CMK (cell line): ENCODE measurements around the gene SLC38A1.
"Not testable (repeated sequence)": the region's sequence is repeated elsewhere in the genome, so short reads cannot be mapped to it uniquely, and the experiment has no call there.

Experiments used
- DNase-seq: peaks from one replicate; pipeline ENCODE4 v3.0.0-alpha.2; 2010; ENCODE audit warnings: low read depth

SLC38A1 gene

DNA sequence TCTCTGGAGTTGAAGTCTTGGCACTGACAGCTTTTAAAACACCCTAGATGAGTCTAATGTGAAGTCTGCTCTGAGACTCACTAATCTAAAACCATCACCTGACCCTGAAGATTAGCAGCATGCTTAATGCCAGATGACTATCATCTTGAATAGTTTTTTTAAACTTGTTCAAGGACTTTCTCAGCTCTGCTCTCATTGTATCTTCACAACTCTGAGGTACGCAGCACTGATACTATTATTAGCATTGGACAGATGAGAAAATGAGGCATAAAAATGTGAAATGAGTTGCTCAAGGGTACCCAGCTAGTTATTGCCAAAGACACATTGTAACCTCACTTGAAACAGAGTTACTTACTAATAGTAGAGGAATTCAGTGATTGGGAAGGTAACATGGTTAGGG, 4.8 kb downstream of the SLC38A1 start:
- no peak for DNase-seq

DNA sequence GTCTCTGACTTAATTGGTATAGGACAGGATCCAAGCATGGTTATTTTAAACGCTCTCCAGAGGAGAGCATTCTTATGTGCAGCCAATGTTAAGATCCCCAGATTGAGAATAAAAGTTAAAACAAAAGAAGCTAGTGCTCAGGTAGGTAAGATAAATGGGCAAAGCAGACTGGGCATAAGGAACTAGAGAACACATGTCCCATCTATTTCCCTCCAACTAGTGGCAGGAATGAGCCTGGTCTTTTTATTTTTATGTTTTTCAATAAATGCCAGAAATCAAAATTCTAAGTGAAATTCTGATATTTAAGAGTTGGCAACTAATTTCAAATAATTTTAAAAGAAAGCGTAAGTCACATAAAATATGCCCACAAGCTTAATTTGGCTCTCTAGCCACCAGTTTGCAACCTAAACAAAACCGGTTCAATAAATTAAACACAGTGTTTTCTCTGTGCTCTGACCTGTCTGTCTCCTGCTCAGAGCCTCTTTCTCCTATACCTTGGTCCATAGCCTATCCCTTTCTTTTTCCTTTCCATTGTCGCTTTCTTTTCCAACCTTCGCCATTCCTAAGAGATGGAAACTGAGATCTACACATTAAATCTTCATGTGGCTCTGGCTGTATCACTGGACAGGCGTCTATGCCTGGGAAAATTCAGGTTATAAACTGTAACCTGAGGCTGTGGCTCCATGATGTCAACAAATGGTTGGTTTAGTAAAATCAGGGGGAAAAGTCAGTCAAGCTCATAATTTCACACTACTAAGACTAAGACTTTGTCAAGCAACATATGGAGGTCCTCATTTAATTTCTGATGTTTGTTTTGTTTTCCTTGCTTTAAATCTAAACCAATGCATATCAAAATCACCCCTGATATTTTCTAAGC, 5.5 kb downstream of the SLC38A1 start:
- DNase-seq = no peak

DNA sequence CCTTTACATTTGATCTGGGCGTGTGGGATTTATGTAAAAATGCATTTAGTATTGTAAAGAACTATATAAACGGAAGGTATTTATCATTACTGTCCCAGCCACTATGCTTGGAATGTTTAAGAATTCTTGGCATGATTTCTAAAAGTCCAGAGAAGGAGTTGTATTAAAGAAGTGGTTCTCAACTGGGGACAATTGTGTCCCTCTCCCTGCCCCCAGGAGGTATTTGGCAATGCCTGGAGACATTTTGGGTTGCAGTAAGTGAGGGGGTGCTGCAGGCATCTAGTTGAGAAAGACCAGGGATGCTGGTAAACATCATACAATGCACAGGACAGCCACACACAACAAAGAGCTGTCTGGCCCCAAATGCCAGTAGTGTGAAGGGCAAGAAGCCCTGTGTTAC, 7.2 kb downstream of the SLC38A1 start:
- DNase-seq = no peak

DNA sequence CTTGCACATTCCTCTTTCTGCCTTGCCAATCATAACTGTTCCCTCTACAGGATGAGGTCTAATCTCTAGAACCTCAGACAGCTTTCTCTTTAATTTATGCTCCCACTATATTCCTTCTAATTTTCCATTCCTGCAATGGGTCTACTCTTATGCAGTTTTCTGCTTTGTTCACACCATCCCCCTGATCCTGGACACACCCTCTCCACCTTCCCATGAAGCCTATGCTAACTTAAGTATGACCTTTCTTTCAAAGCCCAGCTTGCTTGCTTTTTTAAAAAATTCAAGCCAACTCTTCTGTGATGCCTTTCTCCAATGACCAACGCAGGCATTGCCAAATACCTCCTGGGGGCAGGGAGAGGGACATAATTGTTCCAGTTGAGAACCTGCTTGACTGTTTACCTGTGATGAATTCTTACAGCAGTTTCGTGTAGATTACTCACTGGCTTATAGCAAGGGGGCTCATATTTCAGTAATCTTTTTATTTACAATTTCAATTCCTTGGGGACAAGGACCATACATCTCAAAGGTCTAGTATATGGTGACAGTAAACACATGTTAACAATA, 7.8 kb downstream of the SLC38A1 start:
- DNase-seq = no peak

GRCh38 chr12:46260124-46260912, 8.5 kb downstream of the SLC38A1 start:
- DNase-seq = no peak

GRCh38 chr12:46259713-46260112, 9.1 kb downstream of the SLC38A1 start:
- DNase-seq = no peak

DNA sequence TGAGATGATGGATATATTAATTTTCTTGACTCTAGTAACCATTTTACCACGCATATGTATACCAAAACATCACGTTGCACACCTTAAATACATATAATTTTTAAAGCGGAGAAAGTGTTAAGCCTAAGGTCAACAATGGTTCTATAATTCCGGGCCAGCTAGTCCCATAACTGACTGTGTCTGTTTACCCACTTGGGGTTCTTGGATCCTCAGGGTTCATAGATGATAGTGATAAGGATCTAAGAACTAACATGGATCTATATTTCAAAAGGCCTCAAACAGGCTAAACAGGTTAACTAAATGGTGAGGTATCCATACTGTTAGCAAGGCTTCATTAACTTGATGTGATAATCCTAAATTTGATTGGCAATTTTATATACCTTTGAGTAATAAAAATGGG, 9.8 kb downstream of the SLC38A1 start:
- no peak for DNase-seq

GRCh38 chr12:46258129-46258528, 10.7 kb downstream of the SLC38A1 start:
- DNase-seq = no peak

DNA sequence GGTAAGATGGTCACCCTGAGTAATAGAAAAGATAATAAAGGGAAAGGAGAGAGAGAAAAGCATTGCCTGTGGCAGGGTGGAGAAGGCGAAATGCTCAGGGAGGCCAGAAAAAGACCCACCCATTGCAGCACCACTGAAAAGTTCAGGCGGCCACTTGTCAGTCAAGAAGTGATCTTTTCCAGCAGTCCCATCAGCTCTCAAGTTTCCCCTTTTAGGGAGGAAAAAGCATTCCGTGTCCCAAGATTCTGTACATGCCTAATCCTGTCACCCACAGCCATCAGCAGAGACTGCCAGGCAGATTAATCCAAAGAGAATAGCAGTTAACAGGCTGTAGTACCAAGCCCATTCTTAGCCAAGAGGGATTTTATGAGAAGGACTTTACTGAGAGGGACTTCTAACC, 11.9 kb downstream of the SLC38A1 start:
- no peak for DNase-seq

DNA sequence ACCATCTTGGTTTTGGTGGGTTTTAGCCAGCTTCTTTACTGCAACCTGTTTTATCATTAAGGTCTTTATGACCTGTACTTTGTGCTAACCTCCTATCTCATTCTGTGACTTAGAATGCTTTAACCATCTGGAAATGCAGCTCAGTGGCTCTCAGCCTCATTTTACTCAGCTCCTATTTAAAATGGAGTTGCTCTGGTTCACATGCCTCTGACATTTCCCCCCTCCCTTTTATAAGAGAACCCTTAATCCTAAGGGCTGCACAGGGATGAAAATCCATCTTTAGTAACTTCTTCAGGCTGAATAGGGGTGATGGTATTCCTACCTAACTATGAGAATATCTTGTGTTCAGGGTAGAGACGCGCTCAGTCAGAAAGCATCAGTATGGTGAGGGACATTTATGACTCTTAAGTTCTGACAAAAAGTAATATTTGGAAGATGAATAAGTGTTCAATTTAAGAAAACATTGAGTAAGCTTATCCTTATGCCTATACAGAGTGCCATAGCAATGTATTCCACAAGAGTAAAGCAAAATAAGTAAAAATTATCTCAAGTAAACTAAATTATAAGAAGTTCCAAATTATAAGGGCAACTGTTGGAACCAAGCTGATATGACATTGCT, 15.2 kb downstream of the SLC38A1 start:
- no peak for DNase-seq

DNA sequence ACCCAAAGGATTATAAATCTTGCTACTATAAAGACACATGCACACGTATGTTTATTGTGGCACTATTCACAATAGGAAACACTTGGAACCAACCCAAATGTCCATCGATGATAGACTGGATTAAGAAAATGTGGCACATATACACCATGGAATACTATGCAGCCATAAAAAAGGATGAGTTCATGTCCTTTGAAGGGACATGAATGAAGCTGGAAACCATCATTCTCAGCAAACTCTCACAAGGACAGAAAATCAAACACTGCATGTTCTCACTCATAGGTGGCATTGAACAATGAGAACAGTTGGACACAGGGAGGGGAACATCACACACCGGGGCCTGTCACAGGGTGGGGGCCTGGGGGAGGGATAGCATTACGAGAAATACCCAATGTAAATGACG, 16.8 kb downstream of the SLC38A1 start:
- DNase-seq = not testable (repeated sequence)

DNA sequence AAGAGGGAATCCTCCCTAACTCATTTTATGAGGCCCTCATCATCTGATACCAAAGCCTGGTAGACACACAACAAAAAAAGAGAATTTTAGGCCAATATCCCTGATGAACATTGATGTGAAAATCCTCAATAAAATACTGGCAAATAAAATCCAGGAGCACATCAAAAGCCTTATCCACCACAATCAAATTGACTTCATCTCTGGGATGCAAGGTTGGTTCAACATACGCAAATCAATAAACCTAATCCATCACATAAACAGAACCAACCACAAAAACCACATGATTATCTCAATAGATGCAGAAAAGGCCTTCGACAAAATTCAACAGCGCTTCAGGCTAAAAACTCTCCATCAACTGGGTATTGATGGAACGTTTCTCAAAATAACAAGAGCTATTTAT, 18.9 kb downstream of the SLC38A1 start:
- DNase-seq = not testable (repeated sequence)

DNA sequence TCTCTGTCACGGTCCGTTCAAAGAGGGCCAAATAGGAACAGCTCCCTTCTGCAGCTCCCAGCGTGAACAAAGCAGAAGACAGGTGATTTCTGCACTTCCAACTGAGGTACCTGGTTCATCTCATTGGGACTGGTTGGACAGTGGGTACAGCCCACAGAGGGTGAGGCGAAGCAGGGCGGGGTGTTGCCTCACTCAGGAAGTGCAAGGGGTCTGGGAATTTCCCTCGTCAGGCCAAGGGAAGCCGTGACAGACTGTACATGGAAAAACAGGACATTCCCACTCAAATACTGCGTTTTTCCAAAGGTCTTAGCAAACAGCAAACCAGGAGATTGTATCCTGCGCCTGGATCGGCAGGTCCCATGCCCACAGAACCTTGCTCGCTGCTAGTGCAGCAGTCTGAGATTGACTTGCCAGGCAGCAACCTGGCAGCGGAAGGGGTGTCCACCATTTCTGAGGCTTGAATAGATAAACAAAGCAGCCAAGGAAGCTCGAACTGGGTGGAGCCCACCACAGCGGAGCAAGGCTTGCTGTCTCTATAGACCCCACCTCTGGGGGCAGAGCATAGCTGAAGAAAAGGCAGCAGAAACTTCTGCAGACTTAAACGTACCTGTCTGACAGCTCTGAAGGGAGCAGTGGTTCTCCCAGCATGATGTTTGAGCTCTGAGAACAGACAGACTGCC, 22.7 kb downstream of the SLC38A1 start:
- DNase-seq = no peak

- no peak for DNase-seq
These were observed 23.8 kb downstream of the SLC38A1 start for GRCh38 chr12:46244997-46245396.

DNA sequence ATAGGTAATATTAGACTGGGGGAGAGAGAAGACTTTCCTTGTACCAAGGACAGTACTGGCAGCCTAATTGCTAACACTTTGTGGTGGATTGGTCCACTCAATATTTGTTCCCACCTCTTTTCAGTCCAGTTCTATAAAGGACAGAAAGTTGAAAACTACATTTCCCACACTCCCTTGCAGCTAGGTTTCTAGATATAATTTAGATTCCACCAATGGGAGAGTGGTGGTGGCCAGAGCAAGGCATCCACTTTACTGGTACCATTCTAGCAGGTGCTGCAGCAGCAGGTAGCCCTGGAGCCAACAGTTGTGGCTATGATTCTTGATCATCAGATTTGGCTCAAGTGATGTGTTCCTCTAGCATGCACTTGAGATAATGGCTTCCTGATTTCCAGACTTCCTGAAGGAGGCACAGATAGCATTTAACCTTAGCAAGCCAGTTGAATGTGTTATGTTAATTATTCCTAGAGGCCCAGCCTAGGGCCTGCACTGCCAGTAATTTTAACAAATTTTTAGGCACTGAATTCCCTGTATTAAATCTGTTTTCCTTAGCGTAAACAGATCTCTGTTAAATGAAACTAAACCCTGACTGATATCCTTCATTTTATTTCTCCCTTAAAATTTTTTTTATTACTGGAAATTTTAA, 24.4 kb downstream of the SLC38A1 start:
- DNase-seq = no peak

- DNase-seq = no peak
These were observed 26.3 kb downstream of the SLC38A1 start for GRCh38 chr12:46242569-46242968.

GRCh38 chr12:46240436-46240835, 28.4 kb downstream of the SLC38A1 start:
- no peak for DNase-seq

DNA sequence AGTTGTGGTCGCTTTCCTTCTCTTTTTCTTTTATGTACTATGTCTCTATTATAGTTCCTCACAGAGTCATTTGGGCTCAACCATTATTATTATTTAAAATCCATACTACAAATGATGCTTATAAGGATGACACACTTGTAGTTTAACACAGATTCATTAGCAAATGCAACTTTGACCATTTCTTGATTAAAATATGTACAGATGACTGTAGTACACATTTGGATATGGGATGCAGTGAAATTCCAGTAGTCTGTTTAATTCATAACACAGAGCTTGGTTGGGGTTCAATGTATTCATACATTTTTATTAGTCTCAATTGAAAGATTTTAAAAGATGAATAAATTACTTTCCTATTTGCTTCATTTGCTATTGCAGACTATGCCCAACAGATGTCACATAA, 30.0 kb downstream of the SLC38A1 start:
- no peak for DNase-seq

GRCh38 chr12:46237371-46238045, 31.3 kb downstream of the SLC38A1 start:
- no peak for DNase-seq

GRCh38 chr12:46234000-46234399, 34.8 kb downstream of the SLC38A1 start:
- no peak for DNase-seq

- no peak for DNase-seq
These were observed 35.4 kb downstream of the SLC38A1 start for GRCh38 chr12:46233423-46233822.
